HepG2 (cell line): ENCODE results near the gene MTX1. TPM values are rescaled to one million over a fixed set of nuclear protein-coding genes. Genes with fewer than 3 reads are reported as not detected.

Source experiments
- ATAC-seq: fragments of 200-7000 bp; cut with Tn5 transposase; 3 replicates; pipeline ENCODE4 v1.9.1; 2020; ENCODE audit warnings: mild to moderate bottlenecking, moderate library complexity
- BruUV-seq: library from RNA; stranded (reverse); fragments of 400-500 nt; replicated peaks from 2 replicates; lab custom pipeline; 2021; lab: Mats Ljungman, UMichigan
- CTCF ChIA-PET: fragments of 300-600 bp; formaldehyde crosslinking; extraction: SDS; loops from one replicate; lab custom pipeline; 2021; ENCODE audit warnings: low total read pairs, inconsistent platforms, low intra/inter-chr PET ratio; lab: Yijun Ruan, JAX
- POLR2A ChIA-PET: fragments of 350-600 bp; sonication (Branson Sonifier 250); formaldehyde crosslinking; loops from one replicate; lab custom pipeline; 2020; ENCODE audit warnings: antibody characterized with exemption, inconsistent platforms; lab: Yijun Ruan, JAX
- DNase-seq: peaks from one replicate; pipeline ENCODE4 v3.0.0-alpha.2; 2015; ENCODE audit warnings: low spot score
- FAIRE-seq: peaks from 3 replicates; lab custom pipeline; 2011; peaks lifted over from hg19 to GRCh38; lab: Jason Lieb, UNC
- H2AFZ ChIP-seq: one replicate; pipeline ENCODE4 v1.6.1; 2011; ENCODE audit warnings: low read length, inconsistent platforms
- H3K27ac ChIP-seq: fragments of 300-600 bp; 3 replicates; pipeline ENCODE4 v1.8.0; 2011; ENCODE audit warnings: mixed run types, mild to moderate bottlenecking, mixed read lengths, low read length, inconsistent platforms; ENCODE audit not compliant: insufficient read depth; ENCODE audit errors: extremely low read length
- H3K27me3 ChIP-seq, 2 experiments: fragments of 200-600 bp in 1 of 2; 2 replicates in 1 of 2; 3 replicates in 1 of 2; pipeline versions ENCODE4 v1.6.0 to v1.8.0; 2011; ENCODE audit warnings: low read length in 2 of 2, mild to moderate bottlenecking in 2 of 2, moderate library complexity in 2 of 2, inconsistent platforms in 1 of 2; ENCODE audit not compliant: insufficient read depth in 2 of 2, control insufficient read depth in 1 of 2
- H3K36me3 ChIP-seq, 2 experiments: fragments of 200-600 bp in 1 of 2; replicated peaks in 1 of 2; 2 replicates in 1 of 2; 3 replicates in 1 of 2; pipeline versions ENCODE4 v1.5.1 to v1.8.0; 2011; ENCODE audit warnings: low read length in 2 of 2, inconsistent platforms in 1 of 2; ENCODE audit not compliant: insufficient read depth in 2 of 2, control insufficient read depth in 1 of 2
- H3K4me1 ChIP-seq: 2 replicates; pipeline ENCODE4 v1.5.1; 2012; ENCODE audit warnings: low read length, inconsistent platforms; ENCODE audit not compliant: insufficient read depth
- H3K4me2 ChIP-seq: 2 replicates; pipeline ENCODE4 v1.6.0; 2011; ENCODE audit warnings: low read depth, low read length, inconsistent platforms
- H3K4me3 ChIP-seq, 3 experiments: fragments of 200-600 bp in 1 of 3; sonication (generic), shearing (Covaris generic) in 1 of 3; replicated peaks in 1 of 3; 2 replicates each; pipeline ENCODE4 v1.5.1; 2011 to 2016; ENCODE audit warnings: low read length in 3 of 3, inconsistent platforms in 2 of 3, low read depth in 2 of 3, mild to moderate bottlenecking in 2 of 3, control low read depth in 1 of 3, mixed read lengths in 1 of 3; ENCODE audit not compliant: insufficient read depth in 1 of 3
- H3K79me2 ChIP-seq: one replicate; pipeline ENCODE4 v1.6.1; 2011; ENCODE audit warnings: low read length, inconsistent platforms; ENCODE audit not compliant: insufficient read depth
- H3K9ac ChIP-seq: 2 replicates; pipeline ENCODE4 v1.6.0; 2011; ENCODE audit warnings: mild to moderate bottlenecking, low read depth, low read length, inconsistent platforms; ENCODE audit not compliant: insufficient read depth
- H3K9me3 ChIP-seq: 2 replicates; pipeline ENCODE4 v1.5.1; 2012; ENCODE audit warnings: mild to moderate bottlenecking, low read length
- H4K20me1 ChIP-seq: 2 replicates; pipeline ENCODE4 v1.6.0; 2011; ENCODE audit warnings: inconsistent platforms, mild to moderate bottlenecking, low read length, moderate library complexity; ENCODE audit not compliant: insufficient read depth
- HNF4G ChIP-seq, 2 experiments: sonication (generic) in 1 of 2; formaldehyde crosslinking in 1 of 2; IDR thresholded peaks; 2 replicates each; pipeline versions ENCODE4 v1.4.0 to v1.6.1; 2011 to 2020; ENCODE audit warnings: borderline replicate concordance in 2 of 2, low read depth in 2 of 2, mild to moderate bottlenecking in 2 of 2, low read length in 1 of 2, missing genetic modification reagents in 1 of 2, moderate library complexity in 1 of 2
- IKZF4 ChIP-seq: sonication (generic); formaldehyde crosslinking; IDR thresholded peaks from 2 replicates; pipeline ENCODE4 v1.5.1; 2020; ENCODE audit warnings: borderline replicate concordance, mild to moderate bottlenecking, low read depth, missing genetic modification reagents; ENCODE audit errors: not compliant biosample characterization
- ZNF652 ChIP-seq: IDR thresholded peaks from 2 replicates; pipeline ENCODE4 v1.6.1; 2016; ENCODE audit warnings: low read depth, borderline replicate concordance
- ZNF839 ChIP-seq: sonication (generic); formaldehyde crosslinking; IDR thresholded peaks from 2 replicates; pipeline ENCODE4 v1.4.0; 2020; ENCODE audit warnings: missing genetic modification reagents, mild to moderate bottlenecking, borderline replicate concordance
- whole genome bisulfite sequencing: methylation state at CpG from one replicate; pipeline ENCODE4 v1.1.6; 2017; ENCODE audit warnings: low lambda C conversion rate; 5-methylcytosine and 5-hydroxymethylcytosine counted together
- in situ Hi-C: cut with HindIII; loops from 2 replicates; pipeline ENCODE4 v1.10.0; 2017; ENCODE audit warnings: low pct_unique_long_range_greater_than_20kb; ENCODE audit not compliant: extremely low pct_ligation_motif_present
- intact Hi-C: fragments of 100-400 bp; cut with micrococcal nuclease; formaldehyde crosslinking; loops from one replicate; pipeline ENCODE4 v1.10.0; 2022; ENCODE audit not compliant: unreplicated experiment
- polyA plus RNA-seq, 8 experiments: library from polyadenylated mRNA; depleted of rRNA in 3 of 8; stranded (reverse) in 7 of 8; unstranded in 1 of 8; fragments of >200 nt; fragmentation: Illumina TruSeq in 4 of 8; extraction: Trizol in 4 of 8; gene quantifications; 2 replicates each; pipeline versions ENCODE4 v1.2.1 to v1.2.3, GENCODE V29; 2011 to 2016; ENCODE audit warnings: low read depth in 4 of 8, missing spikeins in 1 of 8, mixed read lengths in 1 of 8; ENCODE audit not compliant: insufficient read depth in 1 of 8
- total RNA-seq, 5 experiments: library from RNA; depleted of rRNA; stranded (reverse); fragments of >200 nt; fragmentation: Illumina TruSeq; extraction: Trizol; gene quantifications; 2 replicates each; pipeline ENCODE4 v1.2.3, GENCODE V29; 2016; ENCODE audit warnings: low read depth in 1 of 5

The MTX1 gene
- total and polyA plus RNA-seq, 2 of the 13 experiments (the other 11 are each of a cell fraction or from before 2014, with no cell fraction given), result 64.5 to 72.6 TPM

GRCh38 chr1:155185783-155186066 lies 22.8 kb upstream of the MTX1 start:
- FAIRE-seq, result no peak

GRCh38 chr1:155186067-155186793 lies 22.3 kb upstream of the MTX1 start:
- no peaks in the 10 kb centered on the region for H3K79me2 ChIP-seq
- FAIRE-seq (no peak), ATAC-seq (no peak), DNase-seq (no peak)
- H3K9me3 ChIP-seq, result no peaks in the 10 kb centered on the region
- peaks cover 7 to 61% of the 10 kb centered on the region in 2 experiments; a peak in 4 of 5 replicates for H3K27me3 ChIP-seq
- H3K36me3 ChIP-seq, result no peaks in the 10 kb centered on the region
- no peak overlapping the region for H3K4me3 ChIP-seq
- no peak overlapping the region for H3K27ac ChIP-seq
- TF ChIP-seq IKZF4 (CRISPR knock-in tag), result no peak
- peak; percentile 49; the same call in 1 of the 2 replicates for TF ChIP-seq ZNF652
- H2AFZ ChIP-seq, result no peak overlapping the region
- 23% methylated on average over 8 of the region's 8 CpGs for WGBS
- no peak overlapping the region for H3K9ac ChIP-seq
- BruUV-seq, result no TSS peak
- H4K20me1 ChIP-seq, result no peaks in the 10 kb centered on the region
- no peak overlapping the region for H3K4me2 ChIP-seq
- ChIA-PET CTCF (no interaction called here), POLR2A (no interaction called here)
- in situ Hi-C loops (no loop called here), intact Hi-C loops (no loop called here)
- peaks cover 14% of the 10 kb centered on the region; the same call in 1 of the 2 replicates for H3K4me1 ChIP-seq

More at GRCh38 chr1:155185783-155186066, 22.8 kb upstream of the MTX1 start:
- Histone ChIP-seq H3K79me2 (no peaks in the 10 kb centered on the region), H3K36me3 (no peaks in the 10 kb centered on the region), H4K20me1 (no peaks in the 10 kb centered on the region), H3K9ac (no peak overlapping the region), H3K4me3 (no peak overlapping the region), H3K27me3 (peaks cover 7 to 61% of the 10 kb centered on the region in 2 experiments; a peak in 4 of 5 replicates), H3K4me2 (0 out of 2 replicates have a peak overlapping the region, but pooled peaks have one; percentile 48), H3K9me3 (no peaks in the 10 kb centered on the region), H2AFZ (no peak overlapping the region), H3K4me1 (peaks cover 14% of the 10 kb centered on the region; the same call in 1 of the 2 replicates), H3K27ac (no peak overlapping the region)
- TF ChIP-seq HNF4G (IDR thresholded peaks at IDR 0.05; ENCODE audit: borderline replicate concordance, low read depth, low read length) (no peak), HNF4G (CRISPR knock-in tag; IDR thresholded peaks at IDR 0.05; ENCODE audit: borderline replicate concordance, low read depth) (no peak), ZNF839 (no peak)
- ChIA-PET POLR2A (no interaction called here), CTCF (no interaction called here)
- intact Hi-C loops, result no loop called here
- no TSS peak for BruUV-seq
- in situ Hi-C loops, result no loop called here
- WGBS, result 26% methylated on average over 5 of the region's 6 CpGs
- DNase-seq (no peak), ATAC-seq (no peak; the same call in 2 of the 3 replicates)
